GM19238 (cell line): ENCODE measurements around the gene BRCA1.
"Not testable (repeated sequence)": the region's sequence is repeated elsewhere in the genome, so short reads cannot be mapped to it uniquely, and the experiment has no call there.

Experiments used
- DNase-seq: peaks from one replicate; pipeline ENCODE4 v3.0.0; 2011; ENCODE audit warnings: low spot score; ENCODE audit not compliant: insufficient read length

BRCA1 gene

DNA sequence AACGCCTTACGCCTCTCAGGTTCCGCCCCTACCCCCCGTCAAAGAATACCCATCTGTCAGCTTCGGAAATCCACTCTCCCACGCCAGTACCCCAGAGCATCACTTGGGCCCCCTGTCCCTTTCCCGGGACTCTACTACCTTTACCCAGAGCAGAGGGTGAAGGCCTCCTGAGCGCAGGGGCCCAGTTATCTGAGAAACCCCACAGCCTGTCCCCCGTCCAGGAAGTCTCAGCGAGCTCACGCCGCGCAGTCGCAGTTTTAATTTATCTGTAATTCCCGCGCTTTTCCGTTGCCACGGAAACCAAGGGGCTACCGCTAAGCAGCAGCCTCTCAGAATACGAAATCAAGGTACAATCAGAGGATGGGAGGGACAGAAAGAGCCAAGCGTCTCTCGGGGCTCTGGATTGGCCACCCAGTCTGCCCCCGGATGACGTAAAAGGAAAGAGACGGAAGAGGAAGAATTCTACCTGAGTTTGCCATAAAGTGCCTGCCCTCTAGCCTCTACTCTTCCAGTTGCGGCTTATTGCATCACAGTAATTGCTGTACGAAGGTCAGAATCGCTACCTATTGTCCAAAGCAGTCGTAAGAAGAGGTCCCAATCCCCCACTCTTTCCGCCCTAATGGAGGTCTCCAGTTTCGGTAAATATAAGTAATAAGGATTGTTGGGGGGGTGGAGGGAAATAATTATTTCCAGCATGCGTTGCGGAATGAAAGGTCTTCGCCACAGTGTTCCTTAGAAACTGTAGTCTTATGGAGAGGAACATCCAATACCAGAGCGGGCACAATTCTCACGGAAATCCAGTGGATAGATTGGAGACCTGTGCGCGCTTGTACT, at the start of gene BRCA1:
TSS of gene BRCA1 (minus strand) at position 232 of the 834 bp plus-strand sequence. CDS start 1,268 bp downstream, outside the sequence.
- DNase-seq, result peak; percentile 99

DNA sequence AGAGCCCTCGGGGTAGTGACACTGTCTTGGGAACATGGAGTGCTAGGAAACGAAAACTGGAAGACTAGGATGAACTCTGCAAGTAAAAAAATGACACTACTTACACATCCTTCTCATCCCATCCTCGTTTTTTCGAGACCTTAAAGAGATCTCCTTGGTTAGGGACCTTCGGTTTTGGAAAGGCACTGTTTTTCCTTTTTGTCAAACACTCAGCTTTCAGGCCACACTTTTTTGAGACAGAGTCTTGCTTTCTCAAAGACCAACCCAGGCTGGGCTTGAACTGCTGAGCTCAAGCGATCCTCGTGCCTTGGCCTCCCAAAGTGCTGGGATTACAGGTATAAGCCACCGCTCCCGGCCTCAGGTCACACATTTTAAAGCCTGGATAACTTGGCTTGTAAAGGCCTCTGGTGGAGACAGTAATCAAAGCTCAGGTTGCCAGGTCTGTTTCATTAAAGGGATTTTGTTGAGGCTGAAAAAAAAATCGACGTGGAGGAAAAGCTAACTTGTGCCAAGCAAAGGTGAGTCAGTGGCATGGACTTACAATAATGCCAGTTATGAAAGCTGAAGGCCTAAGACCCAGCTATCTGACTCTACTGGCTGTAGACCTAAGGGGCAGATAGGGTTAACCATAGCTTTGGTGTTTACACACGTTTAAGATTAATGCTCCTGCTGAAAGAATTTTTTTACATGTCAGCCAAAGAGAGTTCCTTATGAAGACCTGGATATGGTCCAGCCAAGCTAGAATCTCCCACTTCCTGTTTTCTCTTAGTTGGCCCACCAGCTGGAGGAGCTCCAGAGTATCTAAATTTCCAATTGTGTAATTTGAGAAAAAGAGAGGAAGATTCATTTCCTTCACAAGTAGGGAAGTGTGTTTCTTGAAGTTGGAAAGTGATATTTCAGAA, 46.7 kb upstream of the BRCA1 start:
- no peak for DNase-seq

DNA sequence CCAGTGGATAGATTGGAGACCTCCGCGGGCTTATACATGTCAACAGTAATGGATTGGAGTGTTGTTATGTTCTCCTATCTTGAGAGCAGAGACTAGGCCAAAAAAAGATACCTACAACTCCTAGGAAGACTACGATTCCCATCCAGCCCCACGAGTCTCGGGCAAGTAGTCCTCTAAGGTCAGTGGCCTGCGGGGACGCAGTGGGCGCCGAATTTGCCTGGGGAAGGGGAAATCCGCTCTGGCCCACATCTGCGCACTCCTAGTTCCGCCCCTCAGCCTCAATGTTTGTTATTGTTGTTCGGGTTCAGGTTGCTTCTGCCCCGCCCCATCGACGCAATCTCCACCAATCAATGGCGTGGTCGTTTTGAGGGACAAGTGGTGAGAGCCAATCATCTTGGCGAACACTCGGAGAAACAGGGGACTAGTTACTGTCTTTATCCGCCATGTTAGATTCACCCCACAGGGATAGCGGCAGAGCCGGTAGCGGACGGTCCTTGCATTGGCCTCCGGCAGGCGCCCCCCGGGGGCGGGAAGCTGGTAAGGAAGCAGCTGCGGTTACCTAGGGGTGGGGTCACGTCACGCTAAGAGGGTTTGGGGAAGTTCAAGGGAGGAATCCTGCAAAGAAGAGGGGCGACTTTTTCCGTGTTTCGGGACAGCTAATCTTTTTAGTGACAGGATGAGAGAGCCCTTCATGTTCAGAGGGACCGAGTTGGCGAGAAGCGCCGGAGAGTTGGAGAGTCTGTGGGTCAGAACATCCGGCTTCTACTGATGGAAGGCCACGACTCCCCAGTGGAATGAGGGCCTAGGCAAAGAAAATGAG, 45.8 kb upstream of the BRCA1 start, which contains the start of gene NBR1:
TSS of gene NBR1 (plus strand) at position 449 of the 820 bp plus-strand sequence. CDS start 4,586 bp downstream, outside the sequence.
- peak; percentile 82 for DNase-seq

DNA sequence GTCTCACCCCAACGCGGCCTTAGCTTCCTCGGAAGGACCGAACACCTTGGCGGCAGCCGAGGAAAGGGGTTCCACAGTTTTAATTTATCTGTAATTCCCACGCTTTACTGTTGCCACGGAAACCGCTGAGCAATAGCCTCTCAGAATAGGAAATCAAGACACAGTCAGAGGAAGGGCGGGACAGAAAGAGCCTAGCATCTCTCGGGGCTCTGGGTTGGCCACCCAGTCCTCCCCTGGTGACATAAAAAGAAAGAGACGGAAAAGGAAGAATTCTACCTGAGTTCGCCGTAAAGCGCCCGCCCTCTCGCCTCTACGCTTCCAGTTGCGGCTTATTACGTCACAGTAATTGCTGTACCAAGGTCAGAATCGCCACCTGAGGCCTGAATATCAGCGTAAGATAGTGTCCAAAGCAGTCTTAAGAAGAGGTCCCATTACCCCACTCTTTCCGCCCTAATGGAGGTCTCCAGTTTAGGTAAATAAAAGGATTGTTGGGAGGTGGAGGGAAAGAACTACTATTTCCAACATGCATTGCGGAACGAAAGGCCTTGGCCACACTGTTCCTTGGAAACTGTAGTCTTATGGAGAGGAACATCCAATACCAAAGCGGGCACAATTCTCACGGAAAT, 45.1 kb upstream of the BRCA1 start:
- DNase-seq, result peak; percentile 90

DNA sequence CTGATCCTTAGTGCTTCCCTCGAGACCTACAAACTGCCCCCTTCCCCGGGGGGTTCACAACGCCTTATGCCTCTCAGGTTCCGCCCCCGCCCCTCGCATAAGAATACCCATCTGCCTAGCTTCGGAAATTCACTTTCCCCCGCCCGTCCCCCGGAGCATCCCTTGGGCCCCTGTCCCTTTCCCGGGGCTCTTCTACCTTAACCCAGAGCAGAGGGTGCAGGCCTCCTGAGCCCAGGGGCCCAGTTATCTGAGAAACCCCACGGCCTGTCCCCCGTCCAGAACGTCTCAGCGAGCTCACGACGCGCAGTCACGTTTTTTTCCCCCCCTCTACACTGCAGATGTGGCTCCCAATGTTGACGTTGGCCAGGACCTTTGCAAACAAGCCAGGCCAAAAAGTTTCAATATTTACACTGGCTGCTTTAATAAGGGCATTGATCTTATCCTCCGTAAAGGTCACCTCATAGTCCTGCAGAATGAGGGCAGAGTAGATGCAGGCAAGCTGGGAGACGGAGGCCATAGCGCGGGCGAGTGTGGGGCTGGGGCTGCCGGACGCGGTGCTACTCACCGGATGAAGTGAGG, 44.5 kb upstream of the BRCA1 start:
- DNase-seq, result no peak

DNA sequence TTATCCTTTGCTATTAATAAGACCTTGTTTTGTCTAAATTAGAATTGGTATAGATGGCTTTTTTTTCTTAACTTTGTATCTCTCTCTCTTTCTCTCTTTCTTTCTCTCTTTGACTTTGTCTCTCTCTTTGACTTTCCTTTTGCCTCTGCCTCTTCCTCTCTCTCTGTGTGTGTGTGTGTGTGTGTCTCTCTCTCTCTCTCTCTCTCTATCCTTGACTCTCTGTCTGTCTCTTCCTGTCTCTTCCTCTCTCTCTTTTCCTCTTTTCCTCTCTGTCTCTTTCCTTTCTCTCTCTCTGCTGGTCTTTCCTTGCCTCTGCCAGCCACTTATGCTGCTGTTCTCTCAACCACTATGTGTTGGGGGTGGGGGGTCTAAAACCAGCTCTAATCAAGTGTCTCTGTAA, 40.8 kb upstream of the BRCA1 start:
- not testable (repeated sequence) for DNase-seq

DNA sequence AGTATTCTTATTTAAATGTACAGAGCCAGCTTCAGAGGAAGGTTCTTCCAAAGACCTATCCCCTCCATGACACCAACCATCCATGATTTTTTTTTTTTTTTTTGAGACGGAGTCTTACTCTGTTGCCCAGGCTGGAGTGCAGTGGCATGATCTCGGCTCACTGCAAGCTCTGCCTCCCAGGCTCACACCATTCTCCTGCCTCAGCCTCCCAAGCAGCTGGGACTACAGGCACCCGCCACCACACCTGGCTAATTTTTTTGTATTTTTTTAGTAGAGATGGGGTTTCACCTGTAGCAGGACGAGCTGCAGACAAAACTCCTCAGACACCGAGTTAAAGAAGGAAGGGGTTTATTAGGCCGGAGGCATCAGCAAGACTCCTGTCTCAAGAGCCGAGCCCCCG, 34.8 kb upstream of the BRCA1 start:
- DNase-seq, result not testable (repeated sequence)

DNA sequence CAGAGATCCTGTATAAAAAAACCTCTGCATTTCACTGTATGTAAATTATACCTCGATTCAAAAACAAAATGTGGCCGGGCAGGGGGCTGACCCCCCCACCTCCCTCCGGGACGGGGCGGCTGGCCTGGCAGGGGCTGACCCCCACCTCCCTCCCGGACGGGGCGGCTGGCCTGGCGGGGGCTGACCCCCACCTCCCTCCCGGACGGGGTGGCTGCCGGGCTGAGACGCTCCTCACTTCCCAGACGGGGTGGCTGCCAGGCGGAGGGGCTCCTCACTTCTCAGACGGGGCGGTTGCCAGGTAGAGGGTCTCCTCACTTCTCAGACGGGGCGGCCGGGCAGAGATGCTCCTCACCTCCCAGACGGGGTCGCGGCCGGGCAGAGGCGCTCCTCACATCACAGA, 34.1 kb upstream of the BRCA1 start:
- DNase-seq, result not testable (repeated sequence)

DNA sequence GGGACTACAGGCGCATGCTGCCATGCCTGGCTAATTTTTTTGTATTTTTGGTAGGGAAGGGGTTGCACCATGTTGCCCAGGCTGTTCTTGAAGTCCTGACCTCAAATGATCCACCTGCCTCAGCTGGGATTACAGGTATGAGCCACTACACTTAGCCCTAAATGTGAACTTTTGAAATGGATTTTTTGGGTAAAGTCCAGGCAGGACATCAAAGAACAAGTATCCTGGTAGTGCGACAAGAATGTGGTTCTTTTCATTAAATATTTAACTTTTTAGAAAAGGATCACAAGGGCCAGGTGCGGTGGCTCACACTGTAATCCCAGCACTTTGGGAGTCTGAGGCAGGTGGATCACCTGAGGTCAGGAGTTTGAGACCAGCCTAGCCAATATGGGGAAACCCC, 30.5 kb upstream of the BRCA1 start:
- no peak for DNase-seq

DNA sequence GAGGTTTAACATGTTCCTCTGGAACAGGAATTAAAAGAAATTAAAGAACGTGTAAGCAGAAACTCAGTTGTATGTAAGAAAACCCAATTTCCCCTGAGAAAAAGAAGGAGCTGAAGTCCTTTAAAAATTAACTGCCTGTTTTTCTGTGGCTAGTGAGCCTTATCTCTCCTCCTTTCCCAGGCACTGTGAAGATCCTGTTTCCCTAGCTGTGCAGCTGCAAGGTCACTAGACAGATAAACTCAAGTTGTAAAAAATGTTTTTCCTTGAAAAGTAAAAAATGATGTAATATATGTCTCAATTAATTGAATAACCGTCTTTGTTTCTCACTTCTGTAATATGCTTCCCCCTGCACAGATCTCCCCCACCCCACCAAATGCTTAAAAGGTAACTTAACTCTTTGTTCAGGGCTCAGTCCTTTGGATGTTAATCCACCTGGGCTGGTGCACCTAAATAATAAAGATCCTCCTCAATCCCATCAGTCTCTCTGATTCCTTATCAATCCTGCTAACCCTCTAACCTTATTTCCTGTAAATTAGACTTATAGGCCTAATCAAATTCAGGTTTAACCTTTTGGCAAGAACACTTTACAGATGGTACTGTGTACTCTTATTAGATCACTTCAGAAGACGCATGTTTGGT, 28.2 kb upstream of the BRCA1 start:
- not testable (repeated sequence) for DNase-seq

DNA sequence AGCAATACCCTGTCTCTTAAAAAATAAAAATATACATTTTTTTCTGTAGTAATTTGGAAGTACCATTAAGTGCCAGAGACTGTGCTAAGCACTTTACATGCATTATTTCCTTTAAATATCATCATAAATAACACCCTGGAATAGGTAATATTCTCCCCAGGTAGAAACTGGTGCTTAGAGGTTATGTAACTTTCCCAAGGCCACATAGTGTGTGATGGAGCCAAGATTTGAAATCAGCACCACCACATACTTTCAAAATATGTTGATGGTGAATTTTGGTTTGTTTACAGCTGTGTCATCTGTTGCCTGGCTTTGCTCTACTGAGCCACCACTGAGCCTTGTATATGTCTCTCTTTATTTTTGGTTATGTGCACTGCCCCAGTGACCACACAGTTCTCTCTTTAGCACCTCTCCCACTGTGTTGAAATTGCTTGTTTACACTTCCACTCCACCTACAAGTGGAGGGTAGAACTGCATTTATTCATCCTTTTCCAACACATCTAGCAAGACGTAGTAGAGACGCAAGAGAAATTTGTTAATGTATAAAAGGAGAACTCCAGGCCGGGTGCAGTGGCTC, 26.8 kb upstream of the BRCA1 start:
- no peak for DNase-seq

DNA sequence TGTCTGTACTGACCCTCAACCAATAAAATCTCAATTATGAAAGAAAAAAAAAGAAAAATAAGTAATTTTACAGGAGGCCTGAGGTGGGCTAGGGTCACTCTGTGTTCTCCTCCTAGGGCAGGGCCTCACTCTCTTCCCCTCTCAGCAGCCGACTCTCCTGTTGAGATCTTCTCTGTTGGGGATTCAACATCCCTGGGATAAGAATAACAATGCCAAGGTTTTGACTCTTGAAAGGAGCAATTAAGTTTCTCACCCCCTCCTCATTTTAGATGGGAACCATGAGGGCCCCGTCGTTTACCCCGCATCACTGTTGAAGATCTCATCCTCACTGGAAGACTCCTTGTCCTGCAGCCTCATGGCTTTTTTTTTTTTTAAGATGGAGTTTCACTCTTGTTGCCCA, 21.5 kb upstream of the BRCA1 start:
- no peak for DNase-seq

DNA sequence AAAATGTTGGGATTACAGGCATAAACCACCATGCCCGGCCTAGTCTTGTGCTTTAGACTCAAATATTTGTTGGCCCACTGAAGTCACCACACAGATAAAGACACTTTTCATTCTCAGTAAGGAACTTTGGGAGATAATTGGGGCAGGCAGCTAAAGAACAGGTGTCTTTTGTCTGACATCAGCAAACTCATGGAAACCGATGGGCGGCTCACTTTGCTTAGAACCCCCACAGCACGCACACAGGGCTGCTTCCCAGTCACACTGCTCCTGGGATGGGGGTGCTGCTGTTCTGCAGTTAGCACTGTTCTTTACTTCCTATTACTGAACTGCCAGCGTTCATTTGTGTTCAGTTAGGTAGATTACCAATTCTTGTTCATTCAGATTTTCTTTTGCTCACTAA, 18.0 kb upstream of the BRCA1 start:
- no peak for DNase-seq

DNA sequence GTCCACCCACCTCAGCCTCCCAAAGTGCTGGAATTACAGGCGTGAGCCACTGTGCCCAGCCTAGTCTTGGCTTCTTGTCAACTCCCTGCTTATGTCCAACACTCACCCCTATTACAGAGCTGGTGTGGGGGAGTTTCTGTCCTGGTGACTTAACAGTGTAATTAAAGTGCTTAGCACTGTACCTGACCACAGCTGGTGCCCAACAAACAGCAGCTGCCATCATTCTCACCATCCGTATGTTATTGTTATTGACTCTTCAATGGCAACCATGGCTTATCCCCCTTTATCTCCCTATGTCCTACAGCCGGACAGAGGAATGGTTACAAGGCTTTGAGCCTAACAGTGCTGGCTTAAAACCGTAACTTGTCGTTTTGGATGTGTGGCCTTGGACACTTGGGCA, 17.0 kb upstream of the BRCA1 start:
- DNase-seq, result no peak

DNA sequence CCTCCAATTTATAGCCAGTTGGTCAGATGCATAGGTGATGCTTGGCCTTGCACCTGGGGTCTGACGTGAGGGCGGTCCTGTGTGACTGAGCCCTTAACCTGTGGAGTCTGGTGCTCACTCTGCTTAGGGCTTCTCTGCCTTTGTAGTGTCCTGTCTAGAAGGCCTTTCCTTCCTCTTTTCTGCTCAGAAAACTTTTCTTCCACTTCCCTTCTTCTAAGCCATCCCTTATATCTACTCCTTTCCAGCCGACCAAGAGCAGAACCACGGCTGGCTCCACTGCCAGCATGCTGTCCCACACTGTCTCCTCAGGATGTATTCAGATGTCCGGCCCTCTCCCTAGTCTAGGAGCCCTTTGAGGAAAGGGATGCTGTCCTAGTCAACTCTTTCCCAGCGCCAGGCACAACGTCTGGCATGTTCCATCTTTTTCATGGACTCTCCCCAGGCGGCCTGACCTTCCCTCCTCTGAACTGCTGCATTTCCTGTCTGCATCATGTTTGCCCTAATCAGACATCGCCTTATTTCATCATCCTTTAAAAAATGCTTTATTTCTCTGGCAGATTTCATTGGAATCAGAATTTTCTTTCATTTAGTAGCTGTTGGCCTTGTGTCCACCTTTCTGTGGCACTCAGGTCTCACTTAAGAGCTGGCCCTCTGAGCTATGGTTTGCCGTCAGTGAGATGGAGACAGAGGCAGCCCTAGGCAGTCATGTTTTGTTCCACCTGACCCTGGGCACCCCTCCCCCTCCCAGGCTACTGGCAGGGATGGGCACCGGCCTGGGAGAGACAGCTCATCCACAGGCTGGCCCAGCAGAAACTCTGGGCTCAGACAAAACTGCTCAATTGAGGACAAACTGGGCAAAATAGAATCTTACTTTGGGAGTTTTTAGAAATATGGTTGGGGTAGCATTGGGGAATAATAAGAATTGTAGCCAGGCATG, 15.5 kb upstream of the BRCA1 start:
- DNase-seq, result no peak

DNA sequence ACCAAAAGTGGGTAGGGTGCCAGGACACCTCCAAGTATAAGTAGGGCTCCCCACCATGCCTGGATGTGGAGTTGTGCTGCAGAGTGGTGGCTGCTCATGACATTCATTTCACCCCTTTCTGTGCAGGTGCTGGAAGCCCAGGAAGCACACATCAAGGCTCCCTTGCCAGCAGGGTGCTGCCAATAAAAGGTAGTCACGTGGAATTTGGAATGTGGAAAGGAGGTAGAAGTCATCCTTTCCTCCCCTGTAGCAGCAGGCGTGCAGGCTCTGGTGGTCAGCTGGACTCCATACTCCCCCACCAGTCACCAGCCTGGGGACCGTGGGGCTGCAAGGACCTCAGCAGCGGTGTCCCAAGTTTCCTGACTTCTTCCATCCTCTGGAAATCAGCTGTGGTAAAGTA, 13.4 kb upstream of the BRCA1 start:
- DNase-seq, result not testable (repeated sequence)

DNA sequence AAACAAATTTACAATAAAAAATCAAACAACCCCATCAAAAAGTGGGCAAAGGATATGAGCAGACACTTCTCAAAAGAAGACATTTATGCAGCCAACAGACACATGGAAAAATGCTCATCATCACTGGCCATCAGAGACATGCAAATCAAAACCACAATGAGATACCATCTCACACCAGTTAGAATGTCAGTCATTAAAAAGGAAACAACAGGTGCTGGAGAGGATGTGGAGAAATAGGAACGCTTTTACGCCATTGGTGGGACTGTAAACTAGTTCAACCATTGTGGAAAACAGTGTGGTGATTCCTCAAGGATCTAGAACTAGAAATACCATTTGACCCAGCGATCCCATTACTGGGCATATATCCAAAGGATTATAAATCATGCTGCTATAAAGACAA, 11.4 kb upstream of the BRCA1 start:
- DNase-seq, result not testable (repeated sequence)

DNA sequence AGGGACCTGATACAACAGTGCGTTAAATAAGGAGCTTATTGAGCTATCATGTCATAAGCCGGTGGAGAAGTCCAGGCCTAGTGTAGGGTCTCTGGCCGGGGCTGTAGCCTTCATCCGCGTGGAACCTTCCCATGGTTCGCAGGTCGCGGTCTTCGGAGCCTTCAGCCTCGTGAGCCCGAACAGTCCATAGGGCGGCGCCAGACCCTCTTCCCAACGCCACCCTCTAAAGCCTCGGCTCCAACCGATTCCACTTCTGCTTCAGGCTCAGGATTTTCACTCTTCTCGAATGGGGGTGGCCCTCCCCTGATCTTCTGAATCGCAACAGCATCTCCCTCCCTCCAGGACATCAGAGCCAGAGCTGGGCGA, 10.3 kb upstream of the BRCA1 start:
- no peak for DNase-seq
